Thyroid gland (tissue), 4 donors: ENCODE data around the gene TMEFF2. TPM values are rescaled to one million over a fixed set of nuclear protein-coding genes. Genes with fewer than 3 reads are reported as not detected.
"Not testable (repeated sequence)": the region's sequence is repeated elsewhere in the genome, so short reads cannot be mapped to it uniquely, and the experiment has no call there.

ENCODE experiments used
- DNase-seq, 2 donors: peaks; one replicate each; pipeline ENCODE4 v3.0.0-alpha.2; 2019
- H3K27ac ChIP-seq, 3 donors: fragments of 200-600 bp; sonication (generic); 1 replicate in 2 of 3; 2 replicates in 1 of 3; pipeline ENCODE4 v1.5.1; 2016 to 2019; ENCODE audit warnings: mild to moderate bottlenecking in 1 of 3, moderate library complexity in 1 of 3
- H3K27me3 ChIP-seq: fragments of 200-600 bp; sonication (generic); one replicate; pipeline ENCODE4 v1.5.1; 2019
- H3K36me3 ChIP-seq, 2 donors: fragments of 200-600 bp; sonication (generic); one replicate each; pipeline ENCODE4 v1.5.1; 2016 to 2019
- H3K4me1 ChIP-seq, 2 donors: fragments of 200-600 bp; sonication (generic); one replicate each; pipeline ENCODE4 v1.5.1; 2017 to 2019
- H3K4me3 ChIP-seq, 3 donors: fragments of 200-600 bp; sonication (generic); replicated peaks in 1 of 3; 1 replicate in 2 of 3; 2 replicates in 1 of 3; pipeline ENCODE4 v1.5.1; 2016; ENCODE audit warnings: mild to moderate bottlenecking in 1 of 3
- H3K9me3 ChIP-seq: fragments of 200-600 bp; sonication (generic); one replicate; pipeline ENCODE4 v1.5.1; 2017
- POLR2A ChIP-seq, 2 donors: fragments of 450-650 bp; IDR thresholded peaks; one replicate each; pipeline ENCODE4 v1.6.1; 2017; ENCODE audit warnings: antibody characterized with exemption in 2 of 2, mild to moderate bottlenecking in 2 of 2, moderate library complexity in 1 of 2
- WGBS, 2 donors: methylation state at CpG; one replicate each; pipeline ENCODE4 v1.1.5; 2017; 5-methylcytosine and 5-hydroxymethylcytosine counted together
- intact Hi-C: fragments of 100-400 bp; cut with DNase I; formaldehyde crosslinking; loops from one replicate; pipeline ENCODE4 v1.15.1; 2023
- total RNA-seq, 4 donors: library from RNA; depleted of rRNA; stranded (reverse); fragments of >200 nt; gene quantifications; one replicate each; pipeline ENCODE4 v1.2.3, GENCODE V29; 2016
- TF ChIP-seq, protein P1 (sequence below), 6 experiments: fragments of 200-600 bp in 3 of 6; fragments of 450-650 bp in 3 of 6; sonication (generic) in 3 of 6; IDR thresholded peaks; one replicate each; pipeline ENCODE4 v1.5.1; 2016 to 2019; ENCODE audit warnings: antibody characterized with exemption in 6 of 6, mild to moderate bottlenecking in 2 of 6, inconsistent platforms in 1 of 6, moderate library complexity in 1 of 6

TMEFF2 gene
- total RNA-seq, 4 donors from 2014 or later = 0.11 TPM; not detected in 3

DNA sequence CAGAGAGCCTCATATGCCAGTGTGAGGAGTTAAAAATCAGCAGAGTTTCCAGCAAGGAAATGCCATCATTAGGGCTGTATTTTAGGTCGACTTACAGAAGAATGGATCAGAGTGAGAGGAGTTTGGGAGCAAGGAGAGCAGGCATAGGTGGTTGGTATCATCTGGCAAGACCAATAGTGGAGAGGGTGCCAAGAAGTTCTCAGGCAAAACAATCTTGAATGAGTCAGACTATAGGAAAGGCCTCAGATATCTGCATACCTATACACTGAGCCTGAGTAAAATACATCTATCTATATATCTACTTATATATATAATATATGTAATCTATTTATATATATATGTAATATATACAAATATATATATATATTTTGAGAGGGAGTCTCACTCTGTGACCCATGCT, 57.3 kb downstream of the TMEFF2 start:
- no peaks in the 10 kb centered on the region for H3K36me3 ChIP-seq
- no peak overlapping the region for H3K27ac ChIP-seq
- 70 to 81% methylated on average over 1 of the region's 1 CpG for whole genome bisulfite sequencing, 2 donors
- TF ChIP-seq, protein P1, sequence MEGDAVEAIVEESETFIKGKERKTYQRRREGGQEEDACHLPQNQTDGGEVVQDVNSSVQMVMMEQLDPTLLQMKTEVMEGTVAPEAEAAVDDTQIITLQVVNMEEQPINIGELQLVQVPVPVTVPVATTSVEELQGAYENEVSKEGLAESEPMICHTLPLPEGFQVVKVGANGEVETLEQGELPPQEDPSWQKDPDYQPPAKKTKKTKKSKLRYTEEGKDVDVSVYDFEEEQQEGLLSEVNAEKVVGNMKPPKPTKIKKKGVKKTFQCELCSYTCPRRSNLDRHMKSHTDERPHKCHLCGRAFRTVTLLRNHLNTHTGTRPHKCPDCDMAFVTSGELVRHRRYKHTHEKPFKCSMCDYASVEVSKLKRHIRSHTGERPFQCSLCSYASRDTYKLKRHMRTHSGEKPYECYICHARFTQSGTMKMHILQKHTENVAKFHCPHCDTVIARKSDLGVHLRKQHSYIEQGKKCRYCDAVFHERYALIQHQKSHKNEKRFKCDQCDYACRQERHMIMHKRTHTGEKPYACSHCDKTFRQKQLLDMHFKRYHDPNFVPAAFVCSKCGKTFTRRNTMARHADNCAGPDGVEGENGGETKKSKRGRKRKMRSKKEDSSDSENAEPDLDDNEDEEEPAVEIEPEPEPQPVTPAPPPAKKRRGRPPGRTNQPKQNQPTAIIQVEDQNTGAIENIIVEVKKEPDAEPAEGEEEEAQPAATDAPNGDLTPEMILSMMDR (IDR thresholded peaks at IDR 0.05) = no peak
- TF ChIP-seq POLR2A (IDR thresholded peaks at IDR 0.05) = no peak
- no peaks in the 10 kb centered on the region for H3K27me3 ChIP-seq
- no peak for DNase-seq
- H3K4me3 ChIP-seq = no peak overlapping the region
- intact Hi-C loops = no loop called here
- H3K9me3 ChIP-seq = no peaks in the 10 kb centered on the region
- H3K4me1 ChIP-seq = no peaks in the 10 kb centered on the region

DNA sequence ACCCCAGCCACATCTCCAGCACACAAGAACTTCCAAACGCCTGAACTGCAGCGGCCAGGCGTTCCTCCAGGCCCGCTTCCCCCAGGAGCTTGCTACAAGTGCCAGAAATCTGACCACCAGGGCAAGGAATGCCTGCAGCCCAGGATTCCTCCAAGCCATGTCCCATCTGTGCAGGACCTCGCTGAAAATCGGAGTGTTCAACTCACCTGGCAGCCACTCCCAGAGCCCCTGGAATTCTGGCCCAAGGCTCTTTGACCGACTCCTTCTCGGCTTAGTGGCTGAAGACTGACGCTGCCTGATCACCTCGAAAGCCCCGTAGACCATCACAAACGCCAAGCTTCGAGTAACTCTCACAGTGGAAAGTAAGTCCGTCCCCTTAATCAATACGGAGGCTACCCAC, 62.1 kb downstream of the TMEFF2 start:
- WGBS, 2 donors = 95 to 96% methylated on average over 12 to 15 of the region's 15 CpGs
- DNase-seq, H3K4me3 ChIP-seq, H3K27ac ChIP-seq, H3K27me3 ChIP-seq, H3K9me3 ChIP-seq, H3K36me3 ChIP-seq, H3K4me1 ChIP-seq, intact Hi-C loops: not testable (repeated sequence)

DNA sequence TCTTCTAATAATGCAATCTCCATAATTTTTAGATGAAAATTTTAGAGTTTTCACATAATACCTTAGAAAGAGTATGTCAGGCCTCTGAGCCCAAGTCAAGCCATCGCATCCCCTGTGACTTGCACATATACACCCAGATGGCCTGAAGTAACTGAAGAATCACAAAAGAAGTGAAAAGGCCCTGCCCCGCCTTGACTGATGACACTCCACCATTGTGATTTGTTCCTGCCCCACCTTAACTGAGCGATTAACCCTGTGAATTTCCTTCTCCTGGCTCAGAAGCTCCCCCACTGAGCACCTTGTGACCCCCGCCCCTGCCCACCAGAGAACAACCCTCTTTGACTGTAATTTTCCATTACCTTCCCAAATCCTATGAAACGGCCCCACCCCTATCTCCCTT, 64.4 kb downstream of the TMEFF2 start:
- WGBS, 2 donors = 95% methylated on average over 5 of the region's 5 CpGs
- peaks cover 10 to 11% of the 10 kb centered on the region in 2 donors for H3K4me1 ChIP-seq
- intact Hi-C loops, H3K27ac ChIP-seq, H3K9me3 ChIP-seq, DNase-seq, H3K4me3 ChIP-seq, H3K27me3 ChIP-seq, H3K36me3 ChIP-seq: not testable (repeated sequence)

DNA sequence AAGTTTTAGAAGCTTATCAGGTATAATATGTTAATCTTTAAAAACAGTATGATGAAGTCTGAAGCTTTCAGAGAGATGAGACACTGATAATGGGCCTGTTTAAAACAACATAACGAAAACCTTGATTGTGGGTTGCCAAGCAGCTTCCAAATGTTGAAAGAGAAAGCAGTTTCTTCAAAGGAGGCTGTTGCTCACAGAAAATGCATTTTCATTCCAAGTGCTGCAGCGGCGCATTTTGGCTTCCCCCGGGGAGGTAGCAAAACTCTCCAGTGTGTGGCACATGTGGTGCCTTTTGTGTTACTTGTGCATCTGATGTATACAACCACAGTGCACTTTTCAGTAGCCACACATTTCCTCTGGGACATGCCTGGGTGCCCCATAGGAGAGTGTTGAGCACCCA, 66.1 kb downstream of the TMEFF2 start:
- intact Hi-C loops = no loop called here
- TF ChIP-seq POLR2A (IDR thresholded peaks at IDR 0.05) = no peak
- TF ChIP-seq, protein P1 (IDR thresholded peaks at IDR 0.05) = no peak
- Histone ChIP-seq H3K9me3 (no peaks in the 10 kb centered on the region), H3K27me3 (no peaks in the 10 kb centered on the region), H3K36me3 (no peaks in the 10 kb centered on the region), H3K4me3 (no peak overlapping the region), H3K27ac (no peak overlapping the region), H3K4me1 (peaks cover 10 to 12% of the 10 kb centered on the region in 2 donors)
- WGBS, 2 donors = 35 to 40% methylated on average over 4 of the region's 4 CpGs
- DNase-seq = peak in 1 of 2 donors; percentile 42

DNA sequence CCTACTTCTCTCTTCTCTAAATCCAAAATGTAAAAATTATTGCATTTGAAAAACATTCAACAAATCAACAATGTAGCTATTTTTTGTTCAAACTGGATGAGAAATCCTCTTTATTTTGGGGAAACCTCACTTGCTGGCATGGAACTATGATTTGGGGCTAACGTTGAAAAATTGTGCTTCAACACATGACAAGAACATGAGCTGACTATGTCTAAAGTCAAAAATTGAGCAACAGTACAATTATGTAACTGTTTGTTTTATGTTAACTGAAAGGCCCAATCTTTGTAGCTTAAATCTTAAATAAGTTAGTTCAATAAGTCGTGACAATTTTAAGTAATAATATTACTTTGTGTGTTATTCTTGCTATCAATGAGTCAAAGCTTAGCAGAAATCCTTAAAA, 67.3 kb downstream of the TMEFF2 start:
- Histone ChIP-seq H3K27ac (no peak overlapping the region), H3K27me3 (no peaks in the 10 kb centered on the region)
- intact Hi-C loops = no loop called here

DNA sequence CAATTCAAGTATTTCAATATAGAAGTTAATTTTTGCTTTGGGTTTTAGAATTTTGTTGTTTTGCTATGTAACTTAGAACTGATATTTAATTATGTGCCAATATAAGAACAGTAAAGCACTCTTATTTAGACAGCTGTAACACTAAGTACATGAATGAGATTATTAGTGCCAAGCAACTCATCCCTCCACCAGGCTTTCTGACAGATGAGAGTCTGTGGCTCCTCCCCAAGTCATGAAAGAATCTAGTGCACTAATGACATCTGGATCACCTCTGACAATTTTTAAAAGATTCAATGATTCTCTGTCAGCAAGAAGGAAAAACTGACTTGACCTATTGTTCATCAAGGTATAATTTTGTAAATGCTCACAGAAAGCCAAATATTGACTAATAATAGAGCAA, 67.8 kb downstream of the TMEFF2 start:
- H3K4me1 ChIP-seq = peaks cover 10 to 17% of the 10 kb centered on the region in 2 donors
- no peak overlapping the region for H3K27ac ChIP-seq
- H3K4me3 ChIP-seq = no peak overlapping the region
- H3K9me3 ChIP-seq = no peaks in the 10 kb centered on the region
- intact Hi-C loops = no loop called here
- DNase-seq = no peak
- no peaks in the 10 kb centered on the region for H3K27me3 ChIP-seq
- TF ChIP-seq, protein P1 (IDR thresholded peaks at IDR 0.05) = no peak
- no peak for TF ChIP-seq POLR2A (IDR thresholded peaks at IDR 0.05)
- H3K36me3 ChIP-seq = no peaks in the 10 kb centered on the region

More for the DNA sequence above, 67.3 kb downstream of the TMEFF2 start:
- DNase-seq = no peak
- Histone ChIP-seq H3K4me1 (peaks cover 10 to 17% of the 10 kb centered on the region in 2 donors), H3K4me3 (no peak overlapping the region), H3K36me3 (no peaks in the 10 kb centered on the region), H3K9me3 (no peaks in the 10 kb centered on the region)
- 61 to 75% methylated on average over 2 of the region's 2 CpGs for WGBS, 2 donors
- TF ChIP-seq, protein P1 (IDR thresholded peaks at IDR 0.05) = no peak
- no peak for TF ChIP-seq POLR2A (IDR thresholded peaks at IDR 0.05)
